K562 (cell line): ENCODE results near the gene PRKAR1B. TPM values are rescaled to one million over a fixed set of nuclear protein-coding genes. Genes with fewer than 3 reads are reported as not detected.
A peak's percentile ranks its signal among the peaks of the same experiment; 100 is the strongest.

Experiments
- ARNT ChIP-seq, 2 experiments: fragments of 450-650 bp; IDR thresholded peaks; 2 replicates each; pipeline ENCODE4 v1.6.1; 2016; ENCODE audit warnings: mild to moderate bottlenecking in 1 of 2
- ATF2 ChIP-seq: sonication (generic); formaldehyde crosslinking; IDR thresholded peaks from 2 replicates; pipeline ENCODE4 v1.8.1; 2022; ENCODE audit warnings: missing genetic modification reagents
- CBFA2T2 ChIP-seq: fragments of 450-650 bp; conservative IDR thresholded peaks from 2 replicates; pipeline ENCODE4 v1.6.1; 2017; ENCODE audit warnings: mild to moderate bottlenecking
- CHD2 ChIP-seq: IDR thresholded peaks from 2 replicates; pipeline ENCODE4 v1.6.1; 2011; ENCODE audit warnings: low read depth, low read length
- CREB1 ChIP-seq, 2 experiments: sonication (generic) in 1 of 2; formaldehyde crosslinking in 1 of 2; IDR thresholded peaks; 2 replicates each; pipeline versions ENCODE4 v1.6.1 to v1.8.0; 2012 to 2022; ENCODE audit warnings: inconsistent platforms in 1 of 2, mild to moderate bottlenecking in 1 of 2, missing genetic modification reagents in 1 of 2, moderate library complexity in 1 of 2
- EP400 ChIP-seq: fragments of 450-650 bp; IDR thresholded peaks from 2 replicates; pipeline ENCODE4 v1.6.1; 2017; ENCODE audit warnings: antibody characterized with exemption, mild to moderate bottlenecking, moderate library complexity
- FOXM1 ChIP-seq, 2 experiments: fragments of 450-650 bp in 1 of 2; sonication (generic) in 1 of 2; formaldehyde crosslinking in 1 of 2; IDR thresholded peaks; 2 replicates each; pipeline versions ENCODE4 v1.6.1 to v1.9.0; 2017 to 2022; ENCODE audit warnings: low read depth in 2 of 2, mild to moderate bottlenecking in 2 of 2, missing genetic modification reagents in 1 of 2, moderate library complexity in 1 of 2
- GTF2E2 ChIP-seq: fragments of 200-800 bp; sonication (Bioruptor generic); IDR thresholded peaks from 2 replicates; pipeline ENCODE4 v1.6.1; 2016; ENCODE audit warnings: missing genetic modification characterization, missing compliant biosample characterization
- HDAC1 ChIP-seq, 2 experiments: fragments of 450-650 bp; IDR thresholded peaks; 2 replicates each; pipeline ENCODE4 v1.6.1; 2016 to 2017; ENCODE audit warnings: inconsistent platforms in 1 of 2, mild to moderate bottlenecking in 1 of 2, moderate library complexity in 1 of 2
- HDAC3 ChIP-seq: fragments of 450-650 bp; IDR thresholded peaks from 2 replicates; pipeline ENCODE4 v1.6.1; 2018; ENCODE audit warnings: borderline replicate concordance, mild to moderate bottlenecking, moderate library complexity; ENCODE audit not compliant: partially characterized antibody
- HNRNPK ChIP-seq: fragments of 200-400 bp; formaldehyde crosslinking; IDR thresholded peaks from one replicate; pipeline ENCODE4 v1.6.1; 2018; ENCODE audit warnings: mild to moderate bottlenecking, low read depth, low read length; ENCODE audit not compliant: poor library complexity, severe bottlenecking
- HNRNPLL ChIP-seq: fragments of 200-400 bp; formaldehyde crosslinking; IDR thresholded peaks from 2 replicates; pipeline ENCODE4 v1.6.1; 2017; ENCODE audit warnings: low read length, low read depth, mild to moderate bottlenecking; ENCODE audit not compliant: poor library complexity, severe bottlenecking
- KAT8 ChIP-seq: fragments of 450-650 bp; IDR thresholded peaks from 2 replicates; pipeline ENCODE4 v1.6.1; 2016; ENCODE audit warnings: low read depth, mild to moderate bottlenecking
- MEIS2 ChIP-seq: fragments of 450-650 bp; IDR thresholded peaks from 2 replicates; pipeline ENCODE4 v1.6.1; 2014; ENCODE audit warnings: mild to moderate bottlenecking; ENCODE audit not compliant: partially characterized antibody
- MYC ChIP-seq, 2 experiments: fragments of 250-450 bp in 1 of 2; sonication (Bioruptor Pico) in 1 of 2; IDR thresholded peaks; 2 replicates each; pipeline versions ENCODE4 v1.5.1 to v1.6.1; 2012 to 2021; ENCODE audit warnings: low read depth in 2 of 2, borderline replicate concordance in 1 of 2, improper control_type of control experiment in 1 of 2, low read length in 1 of 2, mild to moderate bottlenecking in 1 of 2, moderate library complexity in 1 of 2
- NCOR1 ChIP-seq: fragments of 450-650 bp; IDR thresholded peaks from 2 replicates; pipeline ENCODE4 v1.6.1; 2016; ENCODE audit warnings: mild to moderate bottlenecking, moderate library complexity
- NFRKB ChIP-seq: fragments of 450-650 bp; IDR thresholded peaks from 2 replicates; pipeline ENCODE4 v1.6.1; 2016; ENCODE audit warnings: low read depth
- POLR2H ChIP-seq: IDR thresholded peaks from 2 replicates; pipeline ENCODE4 v1.6.1; 2016; ENCODE audit warnings: missing genetic modification characterization, low read depth, mild to moderate bottlenecking, control low read depth, missing compliant biosample characterization, moderate library complexity
- POU5F1 ChIP-seq: fragments of 150-350 bp; IDR thresholded peaks from 2 replicates; pipeline ENCODE4 v1.6.1; 2014; ENCODE audit warnings: borderline replicate concordance, low read length, low read depth, mild to moderate bottlenecking; ENCODE audit not compliant: partially characterized antibody
- RBM39 ChIP-seq: fragments of 200-400 bp; formaldehyde crosslinking; optimal IDR thresholded peaks from 2 replicates; pipeline ENCODE3; 2018; ENCODE audit warnings: low read depth, low read length
- RUNX1 ChIP-seq: sonication (generic); IDR thresholded peaks from 2 replicates; pipeline ENCODE4 v1.6.1; 2016; ENCODE audit warnings: antibody characterized with exemption, low read depth
- SAFB ChIP-seq: fragments of 200-400 bp; formaldehyde crosslinking; IDR thresholded peaks from 2 replicates; pipeline ENCODE4 v1.6.1; 2017; ENCODE audit warnings: low read depth, low read length, borderline replicate concordance
- TFAP4 ChIP-seq: sonication (generic); formaldehyde crosslinking; IDR thresholded peaks from 2 replicates; pipeline ENCODE4 v1.8.0; 2022; ENCODE audit warnings: missing genetic modification reagents, mild to moderate bottlenecking, moderate library complexity, borderline replicate concordance
- ZFX ChIP-seq: sonication (generic); formaldehyde crosslinking; IDR thresholded peaks from 2 replicates; pipeline ENCODE4 v1.8.0; 2022; ENCODE audit warnings: mild to moderate bottlenecking, missing genetic modification reagents, moderate library complexity
- ZNF23 ChIP-seq: fragments of 250-450 bp; sonication (Bioruptor Pico); IDR thresholded peaks from 2 replicates; pipeline ENCODE4 v1.4.0; 2020; ENCODE audit warnings: mild to moderate bottlenecking
- ZNF717 ChIP-seq: fragments of 250-450 bp; sonication (Bioruptor Pico); IDR thresholded peaks from 2 replicates; pipeline ENCODE4 v1.5.0; 2021
- polyA plus RNA-seq, 8 experiments: library from polyadenylated mRNA; depleted of rRNA in 4 of 8; stranded (reverse) in 5 of 8; unstranded in 3 of 8; fragments of >200 nt; fragmentation: Nextera tagmentation in 2 of 8; fragmentation: Illumina TruSeq in 1 of 8; extraction: Ambion mirVana in 2 of 8; extraction: Trizol in 1 of 8; gene quantifications; 2 replicates each; pipeline versions ENCODE4 v1.2.1 to v1.2.3, GENCODE V29; 2011 to 2014; ENCODE audit warnings: inconsistent platforms in 1 of 8, missing spikeins in 1 of 8
- total RNA-seq, 7 experiments: library from RNA; depleted of rRNA in 6 of 7; stranded (reverse); fragments of >200 nt in 6 of 7; fragmentation: Illumina TruSeq in 2 of 7; extraction: Trizol in 2 of 7; gene quantifications; 2 replicates each; pipeline versions ENCODE4 v1.2.1 to v1.2.3, GENCODE V29; 2011 to 2021; ENCODE audit warnings: low replicate concordance in 1 of 7

PRKAR1B gene
- total and polyA plus RNA-seq, 9 of the 15 experiments (the other 6 are each of a cell fraction or from before 2014, with no cell fraction given): 0.99 to 30.5 (median 12.7) TPM

- TF ChIP-seq GTF2E2 (tag) (no peak), HNRNPLL (no peak), FOXM1 (IDR thresholded peaks at IDR 0.05; ENCODE audit: low read depth) (peak; percentile 46; the same call in 1 of the 2 replicates), FOXM1 (CRISPR knock-in tag; IDR thresholded peaks at IDR 0.05; ENCODE audit: low read depth) (no peak), NCOR1 (peak; percentile 75), ZNF717 (CRISPR knock-in tag) (no peak), ARNT (IDR thresholded peaks at IDR 0.05) (0 out of 4 replicates have a peak, but pooled peaks of 1 of the 2 experiments have one; percentile 29), ZNF23 (no peak), ATF2 (CRISPR knock-in tag) (no peak), POLR2H (tag) (no peak), HNRNPK (no peak), MEIS2 (peak; percentile 52), RUNX1 (no peak), POU5F1 (no peak), CREB1 (IDR thresholded peaks at IDR 0.05) (no peak), CREB1 (CRISPR knock-in tag; IDR thresholded peaks at IDR 0.05) (no peak), NFRKB (no peak), CBFA2T2 (peak; percentile 83), HDAC1 (IDR thresholded peaks at IDR 0.05) (0 out of 4 replicates have a peak, but pooled peaks of 1 of the 2 experiments have one; percentile 22), RBM39 (no peak), KAT8 (no peak), HDAC3 (no peak), MYC (IDR thresholded peaks at IDR 0.05; ENCODE audit: low read depth, low read length) (no peak), MYC (CRISPR knock-in tag; IDR thresholded peaks at IDR 0.05; ENCODE audit: borderline replicate concordance, low read depth) (no peak), CHD2 (no peak), ZFX (CRISPR knock-in tag) (peak; percentile 24; the same call in 1 of the 2 replicates), TFAP4 (peak; percentile 66; the same call in 1 of the 2 replicates), EP400 (0 out of 2 replicates have a peak, but pooled peaks have one; percentile 15), SAFB (no peak)
These were observed 203.4 kb downstream of the PRKAR1B start (continued) for GRCh38 chr7:523347-524336.
